Measurements from ENCODE around the gene ARHGEF4.
"Not testable (repeated sequence)": the region's sequence is repeated elsewhere in the genome, so short reads cannot be mapped to it uniquely, and the experiment has no call there.

Gene ARHGEF4

DNA sequence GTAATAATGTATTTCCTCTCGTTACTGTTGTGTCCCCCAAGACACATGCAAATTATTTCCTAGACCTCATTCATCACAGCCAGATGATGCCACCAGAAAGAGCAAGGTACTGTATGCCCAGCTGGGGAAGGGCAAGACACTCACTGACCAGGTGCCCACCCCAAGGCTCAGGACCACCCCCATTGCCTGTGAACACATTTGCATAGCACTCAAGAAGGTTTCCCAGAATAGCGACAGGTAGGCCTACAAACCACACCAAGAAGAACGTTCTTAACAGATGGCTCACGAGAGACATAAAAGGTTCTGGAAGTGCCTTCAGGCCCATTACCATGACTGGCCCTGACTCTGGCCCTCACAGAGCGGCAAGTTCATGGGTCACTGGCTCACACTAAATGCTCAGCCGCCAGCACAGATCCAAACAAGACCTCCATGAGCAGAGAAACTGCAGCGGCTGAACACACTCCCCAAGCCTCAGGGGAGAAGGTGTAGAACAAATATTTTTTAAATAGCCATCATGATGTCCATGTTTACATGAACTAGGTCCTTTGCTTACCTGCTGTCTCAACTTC lies 212.5 kb downstream of the ARHGEF4 start:
- no peak for DNase-seq (ENCODE audit: low read depth in 2 of 2)

DNA sequence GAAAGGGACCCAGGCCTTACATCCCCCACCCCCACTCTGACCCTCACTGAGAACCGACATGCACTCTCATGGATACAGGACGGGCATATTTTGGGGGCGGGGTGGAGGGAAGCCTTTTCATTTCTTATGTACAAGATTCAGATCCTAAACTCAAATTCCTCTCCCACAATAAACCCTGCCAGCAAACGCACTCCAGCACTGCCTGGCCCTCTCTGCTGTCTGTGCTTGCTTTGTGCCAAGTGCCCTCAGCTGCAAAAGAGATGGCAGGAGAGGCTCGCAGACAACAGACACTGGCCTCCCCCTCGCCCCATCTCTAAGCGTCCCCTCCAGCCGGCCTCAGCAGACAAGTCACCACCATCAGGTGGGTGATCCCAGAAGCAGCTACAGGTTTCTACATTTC lies 214.2 kb downstream of the ARHGEF4 start:
- no peak for DNase-seq (ENCODE audit: low read depth in 2 of 2)

DNA sequence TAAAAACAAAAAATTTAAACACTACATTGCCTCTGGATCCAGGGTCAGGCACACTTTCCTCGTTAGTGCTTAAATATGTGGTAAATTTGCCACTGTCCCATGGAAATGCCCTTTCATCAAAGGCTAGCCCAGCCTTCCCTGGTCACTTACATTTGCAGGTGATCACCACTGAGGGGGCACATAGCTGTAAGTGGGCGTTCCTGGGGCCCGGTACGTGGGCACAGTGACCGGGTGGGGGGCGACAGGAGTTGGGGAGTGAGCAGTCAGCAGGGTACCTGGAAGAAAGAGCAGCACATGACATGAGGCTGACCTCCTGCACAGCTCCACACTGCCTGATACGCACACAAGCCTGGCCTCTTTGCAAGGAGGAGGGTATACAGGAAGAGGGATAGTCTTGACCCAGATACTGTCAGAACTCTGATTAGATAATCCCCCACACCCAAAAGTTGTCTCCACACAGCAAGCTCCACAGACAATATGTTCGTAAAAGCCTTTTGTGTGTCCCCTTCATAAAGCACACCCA lies 216.1 kb downstream of the ARHGEF4 start:
- no peak for DNase-seq (ENCODE audit: low read depth in 2 of 2)

- DNase-seq (ENCODE audit: low read depth in 2 of 2), result no peak
Observed at GRCh38 chr2:131054488-131054887, 217.8 kb downstream of the ARHGEF4 start.

DNA sequence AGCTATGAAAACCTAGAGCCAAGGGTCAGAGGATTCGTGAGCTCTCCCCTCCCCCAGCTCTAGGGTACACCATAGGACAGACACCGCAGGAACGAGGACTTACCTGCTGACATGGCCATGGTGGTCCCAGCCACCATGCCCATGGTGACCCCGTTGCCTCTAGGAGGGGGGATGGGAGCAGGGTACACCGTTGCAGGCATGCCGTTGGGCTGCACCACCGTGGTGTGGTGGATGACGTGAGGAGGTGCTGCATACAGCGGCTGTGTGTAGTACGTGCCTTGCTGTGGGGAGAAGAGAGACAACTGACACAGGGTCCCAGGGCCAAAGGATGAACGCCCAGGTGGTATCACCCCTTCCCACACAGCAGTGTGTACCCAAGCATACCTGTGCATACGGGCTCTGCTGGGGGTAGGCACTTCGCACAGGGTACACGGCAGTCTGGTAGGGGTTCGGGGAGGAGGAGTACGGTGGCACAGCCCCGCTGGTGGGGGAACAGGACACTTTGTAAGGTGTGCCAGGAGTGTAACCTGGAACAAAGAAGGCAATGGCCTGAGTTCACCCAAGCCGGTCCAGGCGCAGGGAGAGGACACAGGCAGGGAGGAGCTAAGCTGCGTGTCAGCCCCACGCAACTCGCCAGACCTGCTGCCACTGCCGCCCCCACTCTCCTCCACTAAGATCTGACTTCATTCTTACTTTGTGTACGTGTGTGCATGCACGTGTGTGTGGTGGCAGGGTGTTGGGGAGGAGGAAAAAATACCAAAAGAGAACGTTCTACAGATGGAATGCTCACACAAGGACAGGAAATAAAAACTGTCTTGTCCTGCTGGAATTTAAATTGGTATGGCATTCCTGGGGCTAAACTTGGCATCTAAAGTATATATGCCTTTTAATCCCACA lies 218.7 kb downstream of the ARHGEF4 start:
- no peak for DNase-seq (ENCODE audit: low read depth in 2 of 2)

DNA sequence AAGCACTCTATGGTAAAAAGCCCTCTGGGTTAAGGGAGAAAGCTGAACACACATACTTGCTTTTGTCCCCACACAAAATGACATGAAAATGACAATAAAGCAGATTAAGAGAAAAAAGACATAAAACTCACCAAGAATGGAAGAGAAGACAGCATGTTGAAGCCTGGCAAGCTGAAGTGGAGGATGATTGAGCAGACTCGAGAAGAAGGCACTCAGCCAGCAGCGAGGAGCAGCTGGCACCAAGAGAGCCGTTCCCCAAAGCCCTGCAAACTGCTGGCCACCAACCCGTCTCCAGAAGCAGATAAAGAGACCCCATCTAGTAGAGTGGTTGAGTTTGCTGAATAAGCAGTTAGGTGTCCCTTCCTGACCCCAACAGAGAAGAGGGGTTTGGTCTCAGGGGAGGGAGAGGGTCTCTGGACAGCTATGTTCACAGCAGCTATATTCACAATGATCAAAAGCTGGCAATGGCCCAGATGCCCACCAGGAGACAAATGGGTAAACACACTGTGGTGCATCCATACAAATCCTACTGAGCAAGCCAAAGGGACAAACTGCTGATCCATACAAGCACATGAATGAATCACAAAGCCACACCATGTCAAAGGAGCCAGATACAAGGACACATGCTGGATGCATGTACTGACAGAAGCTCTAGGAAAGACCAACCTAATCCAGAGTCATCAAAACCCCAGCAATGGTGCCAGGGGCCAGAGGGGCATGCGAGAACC lies 219.7 kb downstream of the ARHGEF4 start:
- no peak for DNase-seq (ENCODE audit: low read depth in 2 of 2)

GRCh38 chr2:131056932-131057287 lies 220.2 kb downstream of the ARHGEF4 start:
- DNase-seq (ENCODE audit: low read depth in 2 of 2), result no peak

- DNase-seq (ENCODE audit: low read depth in 2 of 2), result no peak
Observed at GRCh38 chr2:131058214-131058843, 221.6 kb downstream of the ARHGEF4 start.

DNA sequence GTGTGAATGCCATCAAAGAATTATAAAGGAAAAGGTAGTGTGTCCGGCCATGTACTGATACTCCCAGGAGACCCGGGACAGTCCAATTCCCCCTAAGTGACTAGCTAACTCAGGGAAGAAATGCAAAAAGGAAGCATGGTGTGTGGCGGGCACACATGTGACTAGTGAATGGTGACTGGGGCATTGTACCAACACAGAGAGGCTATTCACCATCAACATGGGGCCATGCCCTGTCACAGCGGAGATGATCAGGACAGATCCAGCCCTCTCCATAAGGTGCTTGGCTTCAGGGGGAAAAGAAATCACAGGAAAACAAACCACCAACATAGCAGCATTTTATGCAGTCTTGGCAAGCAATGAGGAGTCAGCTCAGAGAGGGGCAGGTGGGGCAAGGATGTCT lies 222.2 kb downstream of the ARHGEF4 start:
- DNase-seq (ENCODE audit: low read depth in 2 of 2), result no peak

- no peak for DNase-seq (ENCODE audit: low read depth in 2 of 2)
Observed at GRCh38 chr2:131063501-131064283, 227.0 kb downstream of the ARHGEF4 start.

GRCh38 chr2:131064589-131065512 lies 228.1 kb downstream of the ARHGEF4 start:
- DNase-seq (ENCODE audit: low read depth in 2 of 2), result no peak

GRCh38 chr2:131067465-131068125 lies 230.9 kb downstream of the ARHGEF4 start:
- DNase-seq (ENCODE audit: low read depth in 2 of 2), result no peak

DNA sequence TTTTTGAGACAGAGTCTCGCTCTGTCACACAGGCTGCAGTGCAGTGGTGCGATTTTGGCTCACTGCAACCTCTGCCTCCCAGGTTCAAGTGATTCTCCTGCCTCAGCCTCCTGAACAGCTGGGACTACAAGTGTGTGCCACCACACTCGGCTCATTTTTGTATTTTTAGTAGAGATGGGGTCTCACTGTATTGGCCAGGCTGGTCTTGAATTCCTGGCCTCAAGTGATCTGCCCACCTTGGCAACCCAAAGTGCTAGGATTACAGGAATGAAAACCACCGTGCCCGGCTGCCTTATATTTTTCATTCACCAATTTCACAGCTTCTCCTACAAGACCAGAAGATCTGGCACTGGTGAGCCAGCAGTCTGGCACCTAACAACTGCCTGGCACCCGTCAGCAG lies 231.5 kb downstream of the ARHGEF4 start:
- not testable (repeated sequence) for DNase-seq (ENCODE audit: low read depth in 2 of 2)

DNA sequence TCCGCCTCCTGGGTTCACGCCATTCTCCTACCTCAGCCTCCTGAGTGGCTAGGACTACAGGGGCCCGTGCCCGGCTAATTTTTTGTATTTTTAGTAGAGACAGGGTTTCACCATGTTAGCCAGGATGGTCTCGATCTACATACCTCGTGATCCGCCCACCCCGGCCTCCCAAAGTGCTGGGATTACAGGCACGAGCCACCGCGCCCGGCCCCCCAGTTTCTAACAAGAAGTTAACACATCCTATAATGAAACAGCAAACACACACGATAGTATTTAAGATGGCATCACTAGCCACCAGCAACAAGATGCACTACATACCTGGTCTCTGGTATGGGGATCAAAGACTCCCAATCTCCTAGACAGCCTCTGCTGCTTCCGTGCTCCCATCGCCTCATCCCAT lies 238.9 kb downstream of the ARHGEF4 start:
- not testable (repeated sequence) for DNase-seq (ENCODE audit: low read depth in 2 of 2)

DNA sequence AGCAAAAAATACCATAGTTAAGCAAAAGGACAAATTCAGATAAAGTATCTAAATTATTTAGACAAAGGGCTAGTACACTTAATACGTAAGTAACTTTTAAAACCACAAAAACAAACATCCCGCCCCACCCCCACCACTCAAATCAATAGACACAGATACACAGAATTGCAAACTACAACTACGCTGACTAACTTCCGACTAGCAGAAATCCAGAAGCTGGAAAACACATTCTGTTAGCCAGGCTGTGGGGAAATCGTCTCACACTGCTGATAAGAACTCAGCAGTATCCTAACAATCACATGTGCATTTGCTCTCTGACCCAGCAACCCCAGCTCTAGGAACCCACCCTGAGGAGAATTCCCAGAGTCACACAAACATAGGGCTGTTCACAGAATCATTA lies 240.0 kb downstream of the ARHGEF4 start:
- DNase-seq (ENCODE audit: low read depth in 2 of 2), result no peak

GRCh38 chr2:131077182-131077846 lies 240.6 kb downstream of the ARHGEF4 start:
- DNase-seq (ENCODE audit: low read depth in 2 of 2), result no peak

DNA sequence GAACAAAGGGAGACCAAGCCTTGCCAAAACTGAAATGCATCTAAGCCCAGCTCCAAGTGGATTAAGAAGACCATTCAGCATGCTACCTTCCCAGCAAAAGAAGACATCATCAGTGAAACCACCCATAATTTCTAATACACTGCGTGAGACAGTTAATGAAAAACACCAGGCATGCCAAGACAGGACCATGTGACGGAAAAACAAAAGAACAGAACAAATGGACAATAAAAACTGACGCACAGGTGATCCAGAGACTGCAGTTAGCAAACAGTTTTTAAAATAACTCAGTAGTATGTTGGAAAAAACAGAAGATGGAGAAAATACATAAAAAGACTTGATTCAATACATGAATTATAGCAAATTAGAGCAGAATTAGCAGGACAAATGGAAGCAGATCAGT lies 241.3 kb downstream of the ARHGEF4 start:
- no peak for DNase-seq (ENCODE audit: low read depth in 2 of 2)

GRCh38 chr2:131079931-131080330 lies 243.2 kb downstream of the ARHGEF4 start:
- DNase-seq (ENCODE audit: low read depth in 2 of 2), result not testable (repeated sequence)

DNA sequence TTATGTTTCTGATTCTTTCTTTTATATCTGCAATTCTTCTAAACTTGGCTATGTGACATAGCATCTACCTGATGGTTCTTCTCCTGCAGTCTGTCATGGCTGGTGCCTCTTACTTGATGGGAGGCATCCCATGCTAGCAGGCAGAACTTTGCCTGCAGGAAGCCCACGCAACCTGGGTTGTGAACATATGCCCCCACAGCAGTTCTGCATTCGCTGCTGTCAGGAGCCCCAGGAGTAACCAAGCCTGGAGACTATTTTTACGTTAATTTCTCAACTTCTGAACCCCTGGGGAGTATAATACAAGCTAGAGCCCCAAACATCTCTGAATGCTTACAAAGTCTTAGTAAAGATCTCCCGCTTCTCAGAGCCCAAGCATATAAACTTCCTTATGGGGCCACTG lies 244.5 kb downstream of the ARHGEF4 start:
- DNase-seq (ENCODE audit: low read depth in 2 of 2), result no peak

Data from activated CD4-positive, alpha-beta T cell treated with anti-CD3 and anti-CD28 coated beads for 24 hours (primary cell).